Activated CD4-positive, alpha-beta T cell treated with anti-CD3 and anti-CD28 coated beads for 1 hour (primary cell): Measurements from ENCODE around the gene AP1S1.
A peak's percentile ranks its signal among the peaks of the same experiment; 100 is the strongest.
"Not testable (repeated sequence)": the region's sequence is repeated elsewhere in the genome, so short reads cannot be mapped to it uniquely, and the experiment has no call there.

ENCODE experiments used
- DNase-seq: peaks from one replicate; pipeline ENCODE4 v3.0.0-alpha.2; 2020

AP1S1 gene

GRCh38 chr7:101125989-101126650, 28.2 kb upstream of the AP1S1 start:
- DNase-seq = no peak

- DNase-seq = peak; percentile 29
Measured at GRCh38 chr7:101126651-101127459, 27.4 kb upstream of the AP1S1 start, which contains the start of gene SERPINE1. SERPINE1 (plus strand) TSS chr7:101127104; CDS start chr7:101128394, 1,290 bp downstream.

GRCh38 chr7:101127460-101128039, 26.7 kb upstream of the AP1S1 start:
- DNase-seq = no peak

GRCh38 chr7:101128040-101128834, 26.0 kb upstream of the AP1S1 start:
- no peak for DNase-seq

DNA sequence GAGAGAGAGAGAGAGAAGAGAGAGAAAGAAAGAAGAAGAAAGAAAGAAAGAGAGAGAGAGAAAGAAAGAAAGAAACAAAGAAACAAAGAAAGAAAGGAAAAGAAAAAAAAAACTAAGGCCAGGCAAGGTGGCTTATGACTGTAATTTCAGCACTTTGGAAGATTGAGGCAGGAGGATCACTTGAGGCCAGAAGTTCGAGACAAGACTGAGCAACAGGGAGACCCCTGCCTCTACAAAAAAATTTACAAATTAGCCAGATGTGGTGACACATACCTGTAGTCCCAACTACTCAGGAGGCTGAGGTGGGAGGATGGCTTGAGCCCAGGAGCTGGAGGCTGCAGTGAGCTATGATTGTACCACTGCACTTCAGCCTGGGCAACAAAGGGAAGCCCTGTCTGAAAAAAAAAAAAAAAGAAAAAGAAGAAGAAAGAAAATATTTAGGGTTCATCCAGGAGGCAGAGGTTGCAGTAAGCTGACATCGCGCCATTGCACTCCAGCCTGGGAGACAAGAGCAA, 24.6 kb upstream of the AP1S1 start:
- no peak for DNase-seq

DNA sequence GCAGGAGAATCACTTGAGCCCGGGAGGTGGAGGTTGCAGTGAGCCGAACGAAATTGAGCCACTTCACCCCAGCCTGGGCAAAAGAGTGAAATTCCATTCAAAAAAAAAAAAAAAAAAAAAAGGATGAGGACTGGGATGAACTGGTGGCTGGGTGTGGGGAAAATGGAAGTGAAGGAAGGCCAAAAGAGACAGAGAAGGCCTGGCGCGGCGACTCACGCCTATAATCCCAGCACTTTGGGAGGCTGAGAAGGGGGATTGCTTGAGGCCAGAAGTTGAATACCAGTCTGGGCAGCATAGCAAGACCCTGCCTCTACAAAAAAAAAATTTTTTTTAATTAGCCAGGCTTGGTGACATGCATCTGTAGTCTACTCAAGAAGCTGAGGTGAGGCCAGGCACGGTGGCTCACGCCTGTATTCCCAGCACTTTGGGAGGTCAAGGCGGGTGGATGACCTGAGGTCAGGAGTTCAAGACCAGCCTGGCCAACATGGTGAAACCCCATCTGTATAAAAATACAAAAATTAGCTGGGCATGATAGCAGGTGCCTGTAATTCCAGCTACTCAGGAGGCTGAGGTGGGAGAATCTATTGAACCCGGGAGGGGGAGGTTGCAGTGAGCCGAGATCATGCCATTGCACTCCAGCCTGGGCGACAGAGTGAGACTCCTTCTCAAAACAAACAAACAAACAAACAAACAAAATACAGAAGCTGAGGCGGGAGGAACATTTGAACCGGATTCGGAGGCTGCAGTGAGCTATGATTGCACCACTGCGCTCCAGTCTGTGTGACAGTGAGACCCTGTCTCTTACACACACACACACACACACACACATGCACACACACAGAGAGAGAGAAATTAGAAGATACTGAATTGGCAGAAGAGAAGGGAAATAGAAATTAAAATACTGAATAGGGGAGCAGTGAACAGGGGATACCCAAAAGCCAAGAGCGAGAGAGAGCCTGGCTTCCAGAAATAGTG, 21.4 kb upstream of the AP1S1 start:
- DNase-seq = not testable (repeated sequence)

GRCh38 chr7:101133621-101134398, 20.5 kb upstream of the AP1S1 start:
- DNase-seq = no peak

DNA sequence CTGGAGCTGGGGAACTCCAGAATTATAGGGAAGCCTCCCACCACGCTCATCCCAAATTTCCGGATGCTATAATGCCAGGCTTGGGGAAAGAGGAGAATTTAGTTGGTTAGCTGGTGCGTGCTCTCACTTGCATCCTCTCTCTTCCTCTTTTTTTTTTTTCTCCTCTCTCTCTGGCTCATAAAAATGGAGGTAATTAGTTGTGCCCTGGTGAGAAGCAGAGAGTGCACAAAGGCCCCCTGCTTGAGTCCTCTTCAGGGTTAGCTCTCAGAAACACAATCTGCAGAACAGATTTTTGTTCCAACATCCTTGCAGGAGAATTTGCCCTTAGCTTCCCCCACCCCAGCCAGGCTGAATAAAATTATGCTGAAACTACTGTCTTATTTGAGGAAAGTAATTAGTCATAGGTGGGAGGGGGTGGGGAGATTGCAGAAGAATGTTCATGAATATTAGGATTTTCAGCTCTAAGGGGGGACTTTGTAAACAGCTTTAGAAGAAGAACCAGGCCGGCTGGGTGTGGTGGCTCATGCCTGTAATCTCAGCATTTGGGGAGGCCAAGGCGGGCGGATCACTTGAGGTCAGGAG, 19.8 kb upstream of the AP1S1 start:
- no peak for DNase-seq

DNA sequence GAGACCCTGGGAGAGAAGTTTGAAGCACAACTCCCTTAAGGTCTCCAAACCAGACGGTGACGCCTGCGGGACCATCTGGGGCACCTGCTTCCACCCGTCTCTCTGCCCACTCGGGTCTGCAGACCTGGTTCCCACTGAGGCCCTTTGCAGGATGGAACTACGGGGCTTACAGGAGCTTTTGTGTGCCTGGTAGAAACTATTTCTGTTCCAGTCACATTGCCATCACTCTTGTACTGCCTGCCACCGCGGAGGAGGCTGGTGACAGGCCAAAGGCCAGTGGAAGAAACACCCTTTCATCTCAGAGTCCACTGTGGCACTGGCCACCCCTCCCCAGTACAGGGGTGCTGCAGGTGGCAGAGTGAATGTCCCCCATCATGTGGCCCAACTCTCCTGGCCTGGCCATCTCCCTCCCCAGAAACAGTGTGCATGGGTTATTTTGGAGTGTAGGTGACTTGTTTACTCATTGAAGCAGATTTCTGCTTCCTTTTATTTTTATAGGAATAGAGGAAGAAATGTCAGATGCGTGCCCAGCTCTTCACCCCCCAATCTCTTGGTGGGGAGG, 16.5 kb upstream of the AP1S1 start:
- DNase-seq = no peak

DNA sequence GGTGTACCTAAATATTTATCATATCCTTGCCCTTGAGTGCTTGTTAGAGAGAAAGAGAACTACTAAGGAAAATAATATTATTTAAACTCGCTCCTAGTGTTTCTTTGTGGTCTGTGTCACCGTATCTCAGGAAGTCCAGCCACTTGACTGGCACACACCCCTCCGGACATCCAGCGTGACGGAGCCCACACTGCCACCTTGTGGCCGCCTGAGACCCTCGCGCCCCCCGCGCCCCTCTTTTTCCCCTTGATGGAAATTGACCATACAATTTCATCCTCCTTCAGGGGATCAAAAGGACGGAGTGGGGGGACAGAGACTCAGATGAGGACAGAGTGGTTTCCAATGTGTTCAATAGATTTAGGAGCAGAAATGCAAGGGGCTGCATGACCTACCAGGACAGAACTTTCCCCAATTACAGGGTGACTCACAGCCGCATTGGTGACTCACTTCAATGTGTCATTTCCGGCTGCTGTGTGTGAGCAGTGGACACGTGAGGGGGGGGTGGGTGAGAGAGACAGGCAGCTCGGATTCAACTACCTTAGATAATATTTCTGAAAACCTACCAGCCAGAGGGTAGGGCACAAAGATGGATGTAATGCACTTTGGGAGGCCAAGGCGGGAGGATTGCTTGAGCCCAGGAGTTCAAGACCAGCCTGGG, 15.9 kb upstream of the AP1S1 start:
- peak; percentile 79 for DNase-seq

DNA sequence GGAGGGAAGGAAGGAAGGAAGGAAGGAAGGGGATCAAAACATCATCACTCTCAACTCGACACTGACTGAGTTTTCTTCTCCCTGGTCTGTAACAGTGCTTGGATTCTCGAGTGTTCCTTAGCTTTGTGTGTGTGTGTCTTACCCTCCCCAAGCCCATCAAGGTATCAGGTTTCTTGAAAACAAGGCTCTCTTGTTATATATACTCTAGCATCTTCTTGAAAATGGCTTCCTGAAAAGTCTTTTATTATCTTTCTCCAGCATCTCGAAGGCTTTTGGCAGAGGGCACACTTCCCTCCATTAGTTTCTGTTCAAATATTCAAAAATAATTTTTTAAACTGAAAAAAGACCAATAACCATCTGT, 14.0 kb upstream of the AP1S1 start:
- no peak for DNase-seq

- DNase-seq = no peak
Measured at GRCh38 chr7:101140746-101141382, 13.4 kb upstream of the AP1S1 start.

- DNase-seq = no peak
Measured at GRCh38 chr7:101151908-101152651, 2.2 kb upstream of the AP1S1 start.

DNA sequence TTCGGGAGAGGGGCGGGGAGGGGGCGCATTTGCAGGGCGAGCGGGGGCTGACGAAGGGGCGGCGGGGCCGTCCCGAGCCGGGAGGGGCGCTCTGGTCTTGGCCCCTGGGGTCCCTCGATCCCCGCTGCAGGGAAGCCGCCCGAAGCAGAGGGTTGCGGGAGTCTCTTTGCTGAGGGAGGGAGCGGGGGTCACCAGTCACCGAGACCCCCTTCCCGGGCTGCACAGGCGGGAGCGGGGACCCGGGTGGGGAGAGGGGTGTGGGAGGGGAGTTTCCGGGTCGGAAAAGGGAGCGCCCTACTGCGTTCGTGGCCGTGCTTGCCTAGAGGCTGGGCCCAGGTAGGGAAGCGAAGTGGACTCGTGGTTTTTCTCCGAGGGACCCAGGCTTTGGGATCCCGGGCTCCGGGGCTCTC, 422 bp downstream of the AP1S1 start:
- DNase-seq = no peak

GRCh38 chr7:101155303-101155702, 1.0 kb downstream of the AP1S1 start:
- no peak for DNase-seq

- DNase-seq = no peak
Measured at GRCh38 chr7:101156277-101156676, 2.0 kb downstream of the AP1S1 start.

DNA sequence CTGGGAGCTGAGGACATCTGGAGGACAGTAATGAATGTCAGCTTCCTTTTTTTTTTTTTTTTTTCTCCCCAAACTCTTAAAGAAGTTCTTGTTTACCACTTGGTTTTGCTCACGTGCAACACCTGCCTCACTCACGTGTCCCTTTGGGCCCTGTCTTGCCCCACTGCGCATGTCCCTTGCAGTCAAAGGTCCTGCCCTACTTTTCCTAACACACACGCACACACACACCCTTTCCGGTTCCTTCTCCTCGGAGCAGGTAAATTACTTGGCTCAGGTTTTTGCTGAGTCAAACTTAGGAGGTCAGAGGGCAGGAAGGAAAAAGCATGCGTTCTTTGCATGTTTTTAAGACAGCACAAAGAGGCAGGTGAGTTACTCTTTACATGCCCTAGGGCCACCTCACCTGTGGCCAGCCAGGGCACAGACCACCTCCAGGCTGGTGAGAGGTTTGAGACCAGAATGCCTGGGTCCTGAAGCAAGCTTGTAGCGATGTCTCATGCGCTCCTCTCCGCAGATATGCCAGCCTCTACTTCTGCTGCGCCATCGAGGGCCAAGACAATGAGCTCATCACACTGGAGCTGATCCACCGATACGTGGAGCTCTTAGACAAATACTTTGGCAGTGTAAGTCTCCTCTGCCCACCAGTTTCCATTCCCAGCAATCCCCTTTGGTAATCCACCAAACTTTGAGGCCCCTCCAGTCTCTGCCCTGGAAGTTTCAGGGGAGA, 2.8 kb downstream of the AP1S1 start:
- DNase-seq = no peak
